HEK293 (cell line): ENCODE data around the gene SECTM1.

Experiments used
- CTCF ChIA-PET: fragments of 350-600 bp; formaldehyde crosslinking; extraction: SDS; loops from one replicate; lab custom pipeline; 2021; ENCODE audit warnings: antibody characterized with exemption; lab: Yijun Ruan, JAX
- POLR2A ChIA-PET: fragments of 300-600 bp; formaldehyde crosslinking; extraction: SDS; loops from one replicate; lab custom pipeline; 2020; ENCODE audit warnings: antibody characterized with exemption, inconsistent platforms; lab: Yijun Ruan, JAX
- H3K27ac ChIP-seq: fragments of 200-500 bp; sonication (Bioruptor generic); 2 replicates; pipeline ENCODE4 v1.5.1; 2014; ENCODE audit warnings: low read depth, low read length, control low read depth, inconsistent platforms; ENCODE audit errors: extremely low read depth
- H3K36me3 ChIP-seq, 2 experiments: fragments of 200-500 bp in 1 of 2; sonication (Bioruptor generic) in 1 of 2; 1 replicate in 1 of 2; 2 replicates in 1 of 2; pipeline ENCODE4 v1.5.1; 2014 to 2017; ENCODE audit warnings: inconsistent platforms in 2 of 2, low read length in 2 of 2; ENCODE audit not compliant: control insufficient read depth in 2 of 2, insufficient read depth in 1 of 2
- H3K4me1 ChIP-seq: fragments of 200-500 bp; sonication (Bioruptor generic); 2 replicates; pipeline ENCODE4 v1.5.1; 2014; ENCODE audit warnings: mild to moderate bottlenecking, low read length, inconsistent platforms; ENCODE audit not compliant: control insufficient read depth, insufficient read depth
- H3K4me3 ChIP-seq: 2 replicates; pipeline ENCODE4 v1.5.1; 2011; ENCODE audit warnings: low read depth, mild to moderate bottlenecking, control low read depth, low read length, moderate library complexity
- H3K9me3 ChIP-seq: fragments of 200-500 bp; sonication (Bioruptor generic); 2 replicates; pipeline ENCODE4 v1.5.1; 2014; ENCODE audit warnings: low read depth, low read length, inconsistent platforms; ENCODE audit not compliant: control insufficient read depth, insufficient read depth
- ATF2 ChIP-seq: fragments of 450-650 bp; formaldehyde crosslinking; IDR thresholded peaks from 2 replicates; pipeline ENCODE4 v1.5.1; 2016; ENCODE audit warnings: missing biosample characterization, missing genetic modification characterization, low read depth
- TRIM28 ChIP-seq: IDR thresholded peaks from 2 replicates; pipeline ENCODE4 v1.6.1; 2011; ENCODE audit warnings: low read length, control low read depth, borderline replicate concordance
- TSHZ1 ChIP-seq: fragments of 450-650 bp; formaldehyde crosslinking; IDR thresholded peaks from 2 replicates; pipeline ENCODE4 v1.5.1; 2016; ENCODE audit warnings: missing biosample characterization, missing genetic modification characterization, borderline replicate concordance
- ZBTB44 ChIP-seq: fragments of 450-650 bp; IDR thresholded peaks from 2 replicates; pipeline ENCODE4 v1.5.1; 2018; ENCODE audit warnings: missing biosample characterization, mild to moderate bottlenecking, missing genetic modification characterization
- ZNF10 ChIP-seq: fragments of 450-650 bp; formaldehyde crosslinking; IDR thresholded peaks from 2 replicates; pipeline ENCODE4 v1.5.1; 2017; ENCODE audit warnings: missing biosample characterization, missing genetic modification characterization
- ZNF341 ChIP-seq: fragments of 450-650 bp; formaldehyde crosslinking; IDR thresholded peaks from 2 replicates; pipeline ENCODE4; 2016; ENCODE audit warnings: low read depth, missing biosample characterization, missing genetic modification characterization
- ZNF398 ChIP-seq: fragments of 450-650 bp; formaldehyde crosslinking; IDR thresholded peaks from 2 replicates; pipeline ENCODE4 v1.5.1; 2017; ENCODE audit warnings: missing biosample characterization, missing genetic modification characterization
- ZNF423 ChIP-seq: fragments of 450-650 bp; formaldehyde crosslinking; IDR thresholded peaks from 2 replicates; pipeline ENCODE4 v1.5.1; 2016; ENCODE audit warnings: missing biosample characterization, missing genetic modification characterization
- ZNF518A ChIP-seq: fragments of 450-650 bp; formaldehyde crosslinking; conservative IDR thresholded peaks from 2 replicates; pipeline ENCODE4 v1.5.1; 2016; ENCODE audit warnings: low read depth, missing biosample characterization, missing genetic modification characterization
- ZNF600 ChIP-seq: fragments of 450-650 bp; formaldehyde crosslinking; IDR thresholded peaks from 2 replicates; pipeline ENCODE4 v1.5.1; 2016; ENCODE audit warnings: missing biosample characterization, missing genetic modification characterization
- ZSCAN30 ChIP-seq: fragments of 450-650 bp; IDR thresholded peaks from 2 replicates; pipeline ENCODE4 v1.5.1; 2018; ENCODE audit warnings: missing biosample characterization, mild to moderate bottlenecking, missing genetic modification characterization, moderate library complexity
- ZXDB ChIP-seq: fragments of 450-650 bp; formaldehyde crosslinking; IDR thresholded peaks from 2 replicates; pipeline ENCODE4 v1.5.1; 2016; ENCODE audit warnings: missing biosample characterization, missing genetic modification characterization

SECTM1 gene

GRCh38 chr17:82376042-82376730, 42.6 kb upstream of the SECTM1 start:
- Histone ChIP-seq H3K4me1 (no peaks in the 10 kb centered on the region), H3K36me3 (no peaks in the 10 kb centered on the region), H3K4me3 (no peak overlapping the region), H3K9me3 (no peaks in the 10 kb centered on the region), H3K27ac (no peak overlapping the region)
- POLR2A ChIA-PET = no interaction called here
- TF ChIP-seq ATF2 (tag by site-specific recombination) (no peak), ZNF600 (tag by site-specific recombination) (peak; percentile 44; the same call in 1 of the 2 replicates)
- CTCF ChIA-PET = no interaction called here

- ChIA-PET CTCF (no interaction called here), POLR2A (no interaction called here)
- H3K4me1 ChIP-seq = no peaks in the 10 kb centered on the region
- TF ChIP-seq TRIM28 (no peak), ZNF518A (tag by site-specific recombination) (no peak), ZNF423 (tag by site-specific recombination) (no peak), ZSCAN30 (no peak), ZNF398 (tag by site-specific recombination) (no peak)
- H3K36me3 ChIP-seq = no peaks in the 10 kb centered on the region
- no peaks in the 10 kb centered on the region for H3K9me3 ChIP-seq
- H3K27ac ChIP-seq = no peak overlapping the region
- H3K4me3 ChIP-seq = no peak overlapping the region
Observed at GRCh38 chr17:82375359-82376041, 41.9 kb upstream of the SECTM1 start.

GRCh38 chr17:82374626-82375331, 41.2 kb upstream of the SECTM1 start:
- TF ChIP-seq ZNF341 (no peak), TSHZ1 (tag by site-specific recombination) (no peak), ZNF10 (tag by site-specific recombination) (no peak), ZBTB44 (tag by site-specific recombination) (no peak), ZXDB (no peak)
- CTCF ChIA-PET = no interaction called here
- no peak overlapping the region for H3K27ac ChIP-seq
- H3K36me3 ChIP-seq = no peaks in the 10 kb centered on the region
- H3K4me1 ChIP-seq = no peaks in the 10 kb centered on the region
- no peaks in the 10 kb centered on the region for H3K9me3 ChIP-seq
- H3K4me3 ChIP-seq = no peak overlapping the region
- POLR2A ChIA-PET = no interaction called here
